OCI-LY1 (cell line): ENCODE data around the gene ARL15.

Source experiments
- EZH2 ChIP-seq: fragments of 200-600 bp; sonication (generic), shearing (Covaris generic); IDR thresholded peaks from 2 replicates; pipeline ENCODE4 v1.8.0; 2017; ENCODE audit warnings: borderline replicate concordance, mixed run types, mild to moderate bottlenecking, antibody characterized with exemption, low read length, moderate library complexity, mixed read lengths
- TF ChIP-seq, protein P1 (sequence below): fragments of 200-600 bp; sonication (generic), shearing (Covaris generic); IDR thresholded peaks from 2 replicates; pipeline ENCODE4 v1.5.1; 2017; ENCODE audit warnings: mild to moderate bottlenecking, antibody characterized with exemption, low read length, moderate library complexity, mixed read lengths

- TF ChIP-seq, protein P1, sequence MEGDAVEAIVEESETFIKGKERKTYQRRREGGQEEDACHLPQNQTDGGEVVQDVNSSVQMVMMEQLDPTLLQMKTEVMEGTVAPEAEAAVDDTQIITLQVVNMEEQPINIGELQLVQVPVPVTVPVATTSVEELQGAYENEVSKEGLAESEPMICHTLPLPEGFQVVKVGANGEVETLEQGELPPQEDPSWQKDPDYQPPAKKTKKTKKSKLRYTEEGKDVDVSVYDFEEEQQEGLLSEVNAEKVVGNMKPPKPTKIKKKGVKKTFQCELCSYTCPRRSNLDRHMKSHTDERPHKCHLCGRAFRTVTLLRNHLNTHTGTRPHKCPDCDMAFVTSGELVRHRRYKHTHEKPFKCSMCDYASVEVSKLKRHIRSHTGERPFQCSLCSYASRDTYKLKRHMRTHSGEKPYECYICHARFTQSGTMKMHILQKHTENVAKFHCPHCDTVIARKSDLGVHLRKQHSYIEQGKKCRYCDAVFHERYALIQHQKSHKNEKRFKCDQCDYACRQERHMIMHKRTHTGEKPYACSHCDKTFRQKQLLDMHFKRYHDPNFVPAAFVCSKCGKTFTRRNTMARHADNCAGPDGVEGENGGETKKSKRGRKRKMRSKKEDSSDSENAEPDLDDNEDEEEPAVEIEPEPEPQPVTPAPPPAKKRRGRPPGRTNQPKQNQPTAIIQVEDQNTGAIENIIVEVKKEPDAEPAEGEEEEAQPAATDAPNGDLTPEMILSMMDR, result no peak
- no peak for TF ChIP-seq EZH2
These were observed 89.9 kb downstream of the ARL15 start for GRCh38 chr5:54220230-54221040.
